ENCODE measurements around the gene IREB2. TPM values are rescaled to one million over a fixed set of nuclear protein-coding genes. Genes with fewer than 3 reads are reported as not detected.
"Not testable (repeated sequence)": the region's sequence is repeated elsewhere in the genome, so short reads cannot be mapped to it uniquely, and the experiment has no call there.

Gene IREB2
- total RNA-seq, 1 donor from 2014 or later = 73.4 TPM

- intact Hi-C loops (cut with micrococcal nuclease) = no loop called here
These were observed 23.3 kb downstream of the IREB2 start for GRCh38 chr15:78461171-78461888.

- intact Hi-C loops (cut with micrococcal nuclease) = no loop called here
These were observed 31.0 kb downstream of the IREB2 start for GRCh38 chr15:78469031-78469430.

GRCh38 chr15:78477295-78477694, 39.3 kb downstream of the IREB2 start:
- intact Hi-C loops (cut with micrococcal nuclease) = no loop called here

DNA sequence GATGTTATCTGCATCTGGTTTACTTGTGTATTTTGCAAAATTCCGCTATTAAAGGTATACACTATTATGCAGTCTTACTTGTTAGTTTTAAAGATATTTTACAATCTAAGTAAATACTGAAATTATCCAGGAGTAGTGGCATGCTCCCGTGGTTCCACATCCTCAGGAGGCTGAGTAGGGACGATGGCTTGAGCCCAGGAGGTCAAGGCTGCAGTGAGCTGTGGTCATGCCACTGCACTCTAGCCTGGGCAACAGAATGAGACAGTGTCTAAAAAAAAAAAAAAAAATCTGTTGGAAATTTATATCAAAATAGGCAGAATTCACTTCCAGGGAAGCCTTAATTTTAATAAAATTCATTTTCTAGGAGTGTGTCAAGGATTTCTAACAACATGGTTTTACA, 41.6 kb downstream of the IREB2 start:
- intact Hi-C loops (cut with micrococcal nuclease) = loop anchor here (5.0 kb wide), 1 partner anchor 42 kb away; the partner anchor contains the start of gene IREB2

- intact Hi-C loops (cut with micrococcal nuclease) = loop anchor here (5.0 kb wide), 1 partner anchor 45 kb away; the partner anchor contains the start of gene IREB2
These were observed 43.9 kb downstream of the IREB2 start for GRCh38 chr15:78481917-78482316.

- intact Hi-C loops (cut with micrococcal nuclease) = no loop called here
These were observed 54.9 kb downstream of the IREB2 start for GRCh38 chr15:78492872-78493271.

- intact Hi-C loops (cut with micrococcal nuclease) = no loop called here
These were observed 63.8 kb downstream of the IREB2 start for GRCh38 chr15:78501857-78502256.

- intact Hi-C loops (cut with micrococcal nuclease) = no loop called here
These were observed 64.6 kb downstream of the IREB2 start for GRCh38 chr15:78502641-78503040.

DNA sequence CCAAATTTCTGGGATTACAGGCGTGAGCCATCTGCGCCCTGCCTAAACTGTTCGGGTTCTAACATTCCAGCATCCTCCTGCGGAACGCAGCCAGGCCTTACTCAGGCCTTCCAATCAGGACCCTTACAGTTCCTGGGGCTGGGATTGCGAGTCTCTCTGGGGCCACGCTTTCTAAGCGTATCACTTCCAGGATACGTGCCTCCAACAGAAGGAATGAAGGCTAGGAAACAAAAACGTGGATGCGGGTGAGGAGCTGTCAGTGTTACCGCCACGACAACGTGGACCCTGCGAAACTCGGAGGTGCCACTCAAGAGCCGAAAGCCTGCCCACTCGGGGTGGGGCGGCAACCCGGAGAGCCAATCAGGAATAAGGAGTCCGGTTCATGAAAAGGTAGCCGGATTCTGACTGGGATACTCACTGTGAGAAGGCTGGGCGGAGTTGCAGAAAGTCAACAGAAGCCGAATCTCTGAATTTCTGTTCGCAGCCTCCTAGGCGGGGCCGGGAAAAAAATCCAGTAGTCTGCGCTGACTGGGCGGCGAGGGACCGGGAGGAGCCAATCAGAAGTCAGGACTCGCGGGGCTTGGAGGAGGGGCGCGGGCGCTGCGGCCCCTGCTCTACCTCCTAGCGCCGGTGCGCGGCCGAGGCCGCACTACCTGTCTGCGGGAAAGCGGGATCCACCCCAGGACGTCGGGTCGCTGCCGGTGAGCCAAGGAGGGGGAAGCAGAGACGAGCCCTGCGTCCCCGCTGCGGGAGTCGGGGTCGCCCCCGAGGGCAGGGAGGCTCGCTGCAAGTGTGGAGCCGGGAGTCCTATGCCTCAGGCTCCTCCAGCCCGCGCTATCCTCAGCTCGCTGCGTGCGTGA, 69.2 kb downstream of the IREB2 start, which contains the start of gene HYKK:
HYKK (plus strand) TSS at position 607 of the 860 bp plus-strand sequence. CDS start 5,512 bp downstream, outside the sequence.
- intact Hi-C loops (cut with micrococcal nuclease) = loop anchor here (1.0 to 2.0 kb wide), 4 partner anchors 33 to 208 kb away; partner anchors contain the start of genes CHRNA5, IREB2, PSMA4 and SKIC8

DNA sequence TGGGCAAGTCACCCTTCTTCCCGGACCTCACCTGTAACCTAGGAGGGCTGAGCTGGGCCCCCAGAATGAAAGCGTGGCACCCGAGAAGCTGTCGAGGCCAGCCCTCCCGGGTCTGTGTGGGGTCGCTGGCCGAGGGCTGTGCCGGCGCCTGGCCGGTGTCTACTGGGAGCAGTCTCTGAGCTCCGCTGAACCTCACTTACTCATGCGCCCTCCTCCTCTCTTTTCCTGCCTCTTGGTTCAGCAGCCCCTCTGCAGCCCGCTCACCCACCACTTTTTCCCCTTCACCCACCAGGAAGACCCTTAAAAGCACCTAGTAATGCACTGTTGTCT, 69.8 kb downstream of the IREB2 start:
- intact Hi-C loops (cut with micrococcal nuclease) = loop anchor here (1.0 to 2.0 kb wide), 5 partner anchors 33 to 208 kb away; partner anchors contain the start of genes CHRNA5, IREB2, PSMA4 and SKIC8

DNA sequence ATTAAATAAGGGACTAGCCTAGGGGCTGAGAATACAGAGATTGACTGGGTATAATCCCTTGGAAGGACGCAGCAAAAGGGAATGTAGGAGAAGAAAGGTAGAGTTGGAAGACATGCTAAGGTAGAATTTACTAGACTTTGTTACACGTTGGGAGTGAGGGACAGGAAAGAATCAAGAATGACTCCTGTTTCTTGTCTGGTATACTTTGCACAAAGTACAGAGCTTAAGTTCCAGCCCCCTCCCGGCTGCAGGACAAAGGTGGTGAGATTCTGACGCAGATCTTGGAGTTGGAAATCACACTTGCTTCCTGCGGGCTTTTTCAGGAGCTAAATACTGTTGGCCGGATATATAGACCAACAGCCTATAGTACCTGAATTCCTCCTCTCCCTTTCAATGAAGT, 70.3 kb downstream of the IREB2 start:
- intact Hi-C loops (cut with micrococcal nuclease) = loop anchor here (1.0 kb wide), 1 partner anchor 201 kb away; no protein-coding TSS in a partner anchor

GRCh38 chr15:78509726-78510312, 71.8 kb downstream of the IREB2 start:
- intact Hi-C loops (cut with micrococcal nuclease) = no loop called here

DNA sequence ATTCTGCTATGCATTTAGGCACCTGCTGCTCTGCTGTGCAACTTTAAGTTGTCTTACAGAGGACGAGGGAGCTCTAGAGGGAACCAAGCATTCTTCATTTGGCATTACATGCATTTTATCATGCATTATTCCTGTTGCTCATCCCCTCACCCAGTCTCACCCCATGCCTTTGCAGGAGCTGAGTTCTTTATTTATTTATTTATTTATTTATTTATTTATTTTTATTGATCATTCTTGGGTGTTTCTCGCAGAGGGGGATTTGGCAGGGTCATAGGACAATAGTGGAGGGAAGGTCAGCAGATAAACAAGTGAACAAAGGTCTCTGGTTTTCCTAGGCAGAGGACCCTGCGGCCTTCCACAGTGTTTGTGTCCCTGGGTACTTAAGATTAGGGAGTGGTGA, 82.0 kb downstream of the IREB2 start:
- intact Hi-C loops (cut with micrococcal nuclease) = not testable (repeated sequence)

DNA sequence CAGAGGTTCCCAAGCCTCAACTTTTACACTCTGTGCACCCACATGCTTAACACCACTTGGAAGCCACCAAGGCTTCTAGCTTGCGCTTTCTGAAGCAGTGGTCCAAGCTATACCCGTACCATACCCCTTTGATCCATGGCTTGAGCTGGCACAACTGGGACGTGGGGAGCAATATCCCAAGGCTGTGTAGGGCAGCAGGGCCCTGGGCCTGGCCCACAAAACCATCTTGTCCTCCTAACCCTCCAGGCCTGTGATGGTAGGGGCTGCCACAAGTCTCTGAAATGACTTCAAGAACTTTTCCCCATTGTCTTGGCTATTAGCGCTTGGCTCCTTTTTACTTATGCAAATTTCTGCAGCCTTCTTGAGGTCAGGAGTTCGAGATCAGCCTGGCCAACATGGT, 86.2 kb downstream of the IREB2 start:
- intact Hi-C loops (cut with micrococcal nuclease) = no loop called here

- intact Hi-C loops (cut with micrococcal nuclease) = no loop called here
These were observed 89.3 kb downstream of the IREB2 start for GRCh38 chr15:78527325-78527724.

DNA sequence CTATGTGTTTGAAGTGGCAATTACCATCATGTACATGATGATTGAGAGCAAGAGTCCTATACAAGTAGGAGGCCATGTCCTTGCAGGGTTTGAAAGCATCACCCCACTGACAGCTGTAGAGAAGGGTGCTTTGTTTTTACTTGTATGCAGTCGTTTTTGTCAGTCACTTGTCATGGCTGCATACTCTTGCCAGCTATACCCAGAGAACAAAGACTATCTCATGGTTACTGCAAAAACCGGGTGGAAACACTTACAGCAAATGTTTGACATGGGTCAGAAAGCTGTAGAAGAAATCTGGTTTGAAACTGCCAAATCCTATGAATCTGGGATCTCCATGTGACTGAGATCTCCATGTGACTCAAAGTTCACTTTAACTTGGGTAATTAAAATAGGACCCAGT, 95.3 kb downstream of the IREB2 start:
- intact Hi-C loops (cut with micrococcal nuclease) = no loop called here

GRCh38 chr15:78536134-78536533, 98.1 kb downstream of the IREB2 start:
- intact Hi-C loops (cut with micrococcal nuclease) = no loop called here

GRCh38 chr15:78537266-78537905, 99.4 kb downstream of the IREB2 start:
- intact Hi-C loops (cut with micrococcal nuclease) = no loop called here

DNA sequence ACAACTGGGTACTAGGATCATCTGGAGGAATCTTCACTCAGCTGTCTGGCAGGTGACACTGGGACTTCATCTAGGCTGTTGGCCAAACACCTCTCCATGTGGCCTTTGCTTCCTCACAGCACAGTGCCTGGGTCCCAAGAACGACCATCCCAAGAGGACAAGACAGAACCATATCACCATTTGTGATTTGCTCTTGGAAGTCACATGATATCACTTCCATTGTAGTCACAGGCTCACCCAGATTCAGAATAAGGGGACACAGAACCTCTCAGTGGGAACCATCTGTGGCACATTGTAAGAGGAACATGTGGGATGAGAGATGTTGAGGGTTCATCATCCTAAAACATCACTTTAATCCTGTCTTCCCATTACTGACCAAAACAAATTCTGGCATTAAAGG, 100.3 kb downstream of the IREB2 start:
- intact Hi-C loops (cut with micrococcal nuclease) = no loop called here

GRCh38 chr15:78539464-78540140, 101.6 kb downstream of the IREB2 start:
- intact Hi-C loops (cut with micrococcal nuclease) = loop anchor here (1.0 to 10.0 kb wide), 8 partner anchors 26 to 1613 kb away; partner anchors contain the start of genes CHRNA5, FAH, HYKK and IDH3A
